Endothelial cell of hepatic sinusoid (primary cell): Measurements from ENCODE around the gene CTSK.
"Not testable (repeated sequence)": the region's sequence is repeated elsewhere in the genome, so short reads cannot be mapped to it uniquely, and the experiment has no call there.

Experiments used
- in situ Hi-C: cut with HindIII; loops from 2 replicates; pipeline ENCODE4 v1.10.0; 2017; ENCODE audit warnings: low sequenced_read_pairs

The CTSK gene

GRCh38 chr1:150807249-150808023 lies 624 bp downstream of the CTSK start:
- in situ Hi-C loops: no loop called here

DNA sequence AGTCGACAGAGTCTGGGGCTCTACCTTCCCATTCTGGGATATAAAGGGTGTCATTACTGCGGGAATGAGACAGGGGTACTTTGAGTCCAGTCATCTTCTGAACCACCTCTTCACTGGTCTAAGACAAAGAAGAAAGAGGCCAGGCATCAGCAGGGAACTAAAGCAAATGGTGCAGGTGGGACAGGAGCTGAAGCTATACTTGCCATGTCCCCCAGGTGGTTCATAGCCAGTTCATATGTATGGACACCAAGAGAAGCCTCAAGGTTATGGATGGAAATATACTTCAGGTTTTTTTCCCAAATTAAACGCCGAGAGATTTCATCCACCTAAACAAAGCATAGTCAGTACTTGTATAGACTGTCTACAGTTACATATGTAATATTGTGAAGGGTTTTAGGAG lies 2.2 kb downstream of the CTSK start:
- in situ Hi-C loops: no loop called here

GRCh38 chr1:150804671-150805070 lies 3.4 kb downstream of the CTSK start:
- in situ Hi-C loops: no loop called here

DNA sequence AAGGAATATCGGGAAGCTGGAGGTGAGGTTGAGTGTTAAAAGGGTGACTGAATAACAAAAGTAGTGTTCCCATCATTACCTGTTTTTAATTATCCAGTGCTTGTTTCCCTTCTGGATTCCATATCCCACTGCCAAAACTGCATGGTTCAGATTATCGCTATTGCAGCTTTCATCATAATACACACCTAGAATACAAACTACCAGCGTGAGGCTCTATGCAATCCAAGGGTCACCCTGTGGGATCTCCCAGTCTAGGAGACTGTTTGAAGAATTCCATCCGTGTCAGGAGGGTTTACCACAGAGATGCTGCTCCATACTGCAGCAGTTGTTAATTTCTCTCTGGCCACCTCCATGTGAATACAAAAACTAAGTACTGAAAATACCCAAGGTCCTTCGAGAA lies 9.0 kb downstream of the CTSK start:
- in situ Hi-C loops: no loop called here

GRCh38 chr1:150798525-150798924 lies 9.5 kb downstream of the CTSK start:
- in situ Hi-C loops: no loop called here

GRCh38 chr1:150796374-150796773 lies 11.7 kb downstream of the CTSK start:
- in situ Hi-C loops: no loop called here

DNA sequence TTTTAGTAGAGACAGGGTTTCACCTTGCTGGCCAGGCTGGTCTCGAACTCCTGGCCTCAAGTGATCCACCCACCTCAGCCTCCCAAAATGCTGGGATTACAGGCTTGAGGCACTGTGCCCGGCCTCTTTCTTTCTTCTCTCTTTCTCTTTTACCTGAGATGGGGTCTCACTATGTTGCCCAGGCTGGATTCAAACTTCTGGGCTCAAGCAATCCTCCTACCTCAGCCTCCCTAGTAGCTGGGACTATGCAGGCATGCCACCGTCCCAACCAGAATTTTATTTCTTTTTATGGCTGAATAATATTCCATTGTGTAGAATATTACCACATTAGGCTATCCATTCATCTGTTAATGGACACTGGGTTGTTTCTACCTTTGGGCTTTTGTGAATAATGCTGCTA lies 14.3 kb downstream of the CTSK start:
- in situ Hi-C loops: not testable (repeated sequence)

DNA sequence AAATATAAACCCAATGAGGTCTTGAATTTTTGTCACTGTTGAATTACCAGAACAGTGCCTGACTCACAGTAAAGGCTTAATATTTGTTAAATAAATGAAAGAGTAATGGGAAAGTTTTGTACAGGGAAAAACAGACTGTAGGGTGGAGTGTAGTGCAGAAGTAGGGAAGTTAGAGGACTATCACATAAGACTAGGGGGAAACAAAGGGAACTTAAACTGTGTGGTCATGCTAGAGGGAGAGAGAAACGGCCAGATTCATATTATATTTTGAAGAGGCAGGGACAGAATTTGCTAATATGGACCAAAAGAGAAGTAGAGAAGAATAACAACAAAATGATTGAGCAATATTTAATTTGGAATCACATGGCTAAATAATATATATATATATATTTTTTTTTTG lies 14.8 kb downstream of the CTSK start:
- in situ Hi-C loops: no loop called here

DNA sequence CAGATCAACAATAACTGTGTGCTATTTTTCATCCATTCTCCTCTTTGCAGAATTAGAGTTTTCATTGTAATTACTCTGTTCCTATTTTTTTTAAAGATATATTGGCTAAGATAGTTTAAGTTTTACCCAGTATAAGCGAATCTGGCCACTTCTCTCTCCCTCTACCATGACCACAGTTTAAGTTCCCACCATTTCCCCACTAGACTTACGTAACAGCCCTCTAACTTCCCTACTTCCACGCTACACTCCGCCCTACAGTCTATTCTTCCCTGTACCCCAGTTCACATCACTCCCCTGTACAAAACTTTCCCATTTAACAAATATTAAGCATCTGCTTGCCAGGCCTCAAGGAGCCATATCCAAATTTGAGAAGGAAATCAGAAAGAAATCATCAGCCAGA lies 16.5 kb downstream of the CTSK start:
- in situ Hi-C loops: no loop called here

- in situ Hi-C loops: no loop called here
These were observed 18.7 kb downstream of the CTSK start for GRCh38 chr1:150789396-150789795.

GRCh38 chr1:150788946-150789345 lies 19.1 kb downstream of the CTSK start:
- in situ Hi-C loops: no loop called here

GRCh38 chr1:150787455-150787854 lies 20.6 kb downstream of the CTSK start:
- in situ Hi-C loops: no loop called here

DNA sequence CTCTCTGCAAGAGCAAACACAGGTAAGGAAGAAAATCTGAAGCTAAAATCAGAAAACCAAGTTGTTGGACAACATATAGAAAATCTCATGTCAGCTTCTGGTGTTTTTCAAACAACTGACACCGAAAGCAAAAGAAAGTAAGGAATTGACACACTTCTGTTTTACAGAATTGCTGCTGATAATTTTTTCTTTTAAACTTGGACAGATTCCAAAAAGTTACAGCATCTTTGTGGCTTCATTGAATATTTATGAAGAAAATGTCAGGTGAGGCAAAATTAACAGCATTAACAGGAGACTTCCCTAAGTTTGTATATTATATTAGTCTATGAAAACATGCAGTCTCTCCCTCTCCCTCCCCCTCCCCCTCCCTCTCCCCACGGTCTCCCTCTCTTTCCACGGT lies 27.6 kb downstream of the CTSK start:
- in situ Hi-C loops: no loop called here

DNA sequence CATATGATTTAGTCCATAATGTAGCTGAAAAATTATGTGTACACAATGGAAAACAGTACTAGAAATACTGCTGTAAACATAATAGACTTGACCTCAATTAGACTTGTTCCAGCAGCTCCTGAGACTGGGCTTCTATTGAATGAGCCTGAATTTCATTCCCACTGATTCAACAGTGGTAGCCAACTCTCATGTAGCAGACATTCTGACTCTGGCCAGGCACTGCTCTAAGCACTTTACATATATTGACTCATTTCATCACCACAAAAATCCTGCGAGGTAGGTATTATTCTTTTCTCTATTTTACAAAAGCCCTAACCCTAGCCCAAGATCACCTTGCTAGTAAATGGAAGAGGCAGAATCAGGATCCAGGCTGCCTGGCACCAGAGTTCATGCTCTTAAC lies 29.7 kb downstream of the CTSK start:
- in situ Hi-C loops: loop anchor here (5.0 kb wide), 1 partner anchor 56 kb away; the partner anchor contains the start of gene HORMAD1

DNA sequence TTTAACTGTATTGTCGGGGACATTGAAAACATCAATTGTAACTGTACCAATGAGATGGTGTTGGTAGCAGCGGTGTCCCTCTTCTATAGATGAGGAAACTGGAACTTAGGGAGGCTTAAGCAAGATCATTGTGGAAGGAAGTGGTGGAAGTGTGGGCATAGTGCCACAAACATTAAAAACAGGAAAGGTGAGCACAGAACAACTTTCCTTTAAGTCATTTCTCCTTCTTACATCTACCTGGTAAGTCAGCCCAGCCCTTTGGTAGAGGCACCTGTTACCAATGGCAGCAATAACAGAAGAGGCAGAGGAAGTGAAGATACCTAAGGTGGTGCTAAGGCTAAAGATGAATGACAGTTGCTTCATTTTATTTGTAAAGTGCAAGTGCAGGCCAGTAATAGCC lies 30.5 kb downstream of the CTSK start:
- in situ Hi-C loops: loop anchor here (5.0 kb wide), 1 partner anchor 55 kb away; the partner anchor contains the start of gene HORMAD1

GRCh38 chr1:150775931-150776505 lies 32.0 kb downstream of the CTSK start:
- in situ Hi-C loops: loop anchor here (5.0 kb wide), 1 partner anchor 54 kb away; the partner anchor contains the start of gene HORMAD1

- in situ Hi-C loops: loop anchor here (5.0 kb wide), 1 partner anchor 53 kb away; the partner anchor contains the start of gene HORMAD1
These were observed 32.8 kb downstream of the CTSK start for GRCh38 chr1:150775276-150775675.

DNA sequence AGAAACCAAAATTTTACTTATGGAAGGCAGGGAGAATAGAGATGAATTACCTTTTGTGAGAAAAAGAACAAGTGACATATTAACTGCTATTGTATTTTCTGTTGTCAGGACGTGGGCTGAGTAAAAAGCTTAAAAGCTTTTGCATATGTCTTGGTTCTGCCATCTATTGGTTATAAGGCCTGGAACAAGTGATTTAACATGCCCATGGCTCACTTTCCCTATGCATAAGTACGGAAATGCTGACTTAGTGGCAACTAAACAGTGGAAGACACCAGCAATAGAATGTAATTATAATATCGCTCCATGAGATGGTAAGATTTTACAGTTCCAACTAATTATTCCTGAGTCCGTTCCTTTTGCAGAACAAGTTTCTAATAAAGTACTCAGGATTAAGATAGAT lies 35.7 kb downstream of the CTSK start:
- in situ Hi-C loops: no loop called here

DNA sequence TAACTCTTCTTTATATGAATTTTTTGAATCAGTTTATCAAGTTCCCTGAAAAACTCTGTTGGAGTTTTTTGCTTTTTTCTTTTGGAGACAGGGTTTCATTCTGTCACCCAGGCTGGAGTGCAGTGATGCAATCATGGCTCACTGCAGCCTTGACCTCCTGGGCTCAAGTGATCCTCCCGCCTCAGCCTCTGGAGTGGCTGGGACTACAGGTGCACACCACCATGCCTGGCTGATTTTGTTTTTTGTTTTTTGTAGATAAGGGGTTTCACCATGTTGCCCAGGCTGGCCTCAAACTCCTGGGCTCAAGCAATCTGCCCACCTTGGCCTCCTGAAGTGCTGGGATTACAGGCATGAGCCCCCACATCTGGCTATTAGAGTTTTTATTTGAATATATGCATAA lies 40.4 kb downstream of the CTSK start:
- in situ Hi-C loops: not testable (repeated sequence)

DNA sequence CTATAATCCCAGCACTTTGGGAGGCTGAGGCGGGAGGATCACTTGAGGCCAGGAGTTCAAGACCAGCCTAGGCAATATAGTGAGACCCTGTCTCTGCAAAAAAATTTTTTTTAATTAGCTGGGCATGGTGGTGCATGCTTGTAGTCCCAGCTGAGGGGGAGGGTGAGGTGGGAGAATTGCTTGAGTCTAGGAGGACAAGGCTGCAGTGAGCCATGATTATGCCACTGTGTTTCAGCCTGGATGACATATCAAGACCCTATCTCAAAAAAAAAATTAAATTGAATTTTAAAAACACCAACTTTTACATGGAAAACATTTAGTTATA lies 42.1 kb downstream of the CTSK start:
- in situ Hi-C loops: not testable (repeated sequence)

GRCh38 chr1:150765296-150765976 lies 42.6 kb downstream of the CTSK start, which contains the start of gene CTSS:
TSS of gene CTSS (minus strand) at chr1:150765778. CDS start at chr1:150764763, 1,015 bp downstream.
- in situ Hi-C loops: no loop called here

- in situ Hi-C loops: no loop called here
These were observed 43.4 kb downstream of the CTSK start for GRCh38 chr1:150764617-150765101.
